CD4-positive, alpha-beta T cell treated with Interleukin-4 for 1 hour (primary cell): Measurements from ENCODE around the gene SLITRK1.

Source experiments
- DNase-seq, 2 donors: peaks; one replicate each; pipeline ENCODE4 v3.0.0-alpha.2; 2020 to 2022

The SLITRK1 gene

GRCh38 chr13:83881917-83882605 is at the start of gene SLITRK1:
SLITRK1 (minus strand) TSS chr13:83882474; CDS start chr13:83881507, 967 bp downstream.
- DNase-seq, result peak in 1 of 2 donors; percentile 10

GRCh38 chr13:83929157-83929556 is 46.9 kb upstream of the SLITRK1 start:
- no peak for DNase-seq

- DNase-seq, result no peak
Observed at GRCh38 chr13:83919775-83920174, 37.5 kb upstream of the SLITRK1 start.

GRCh38 chr13:83914368-83914767 is 32.1 kb upstream of the SLITRK1 start:
- DNase-seq, result no peak

GRCh38 chr13:83907196-83907989 is 25.1 kb upstream of the SLITRK1 start:
- no peak for DNase-seq

GRCh38 chr13:83906240-83906820 is 24.1 kb upstream of the SLITRK1 start:
- DNase-seq, result no peak

- DNase-seq, result no peak
Observed at GRCh38 chr13:83905641-83906040, 23.4 kb upstream of the SLITRK1 start.

GRCh38 chr13:83895994-83896580 is 13.8 kb upstream of the SLITRK1 start:
- no peak for DNase-seq

- DNase-seq, result no peak
Observed at GRCh38 chr13:83890358-83890757, 8.1 kb upstream of the SLITRK1 start.

GRCh38 chr13:83884141-83884540 is 1.9 kb upstream of the SLITRK1 start:
- DNase-seq, result no peak

GRCh38 chr13:83883061-83883523 is 818 bp upstream of the SLITRK1 start:
- no peak for DNase-seq

GRCh38 chr13:83882606-83882959 is 309 bp upstream of the SLITRK1 start:
- DNase-seq, result no peak

- DNase-seq, result no peak
Observed at GRCh38 chr13:83881140-83881684, 1.1 kb downstream of the SLITRK1 start.

- DNase-seq, result no peak
Observed at GRCh38 chr13:83880275-83881139, 1.8 kb downstream of the SLITRK1 start.

- DNase-seq, result no peak
Observed at GRCh38 chr13:83879431-83880171, 2.7 kb downstream of the SLITRK1 start.

- no peak for DNase-seq
Observed at GRCh38 chr13:83878691-83879430, 3.4 kb downstream of the SLITRK1 start.

GRCh38 chr13:83877651-83878355 is 4.5 kb downstream of the SLITRK1 start:
- DNase-seq, result no peak

GRCh38 chr13:83876546-83876945 is 5.7 kb downstream of the SLITRK1 start:
- DNase-seq, result no peak

- DNase-seq, result no peak
Observed at GRCh38 chr13:83867708-83868107, 14.6 kb downstream of the SLITRK1 start.
